Stomach (tissue), 9 donors: Measurements from ENCODE around the gene CFAP52. TPM values are rescaled to one million over a fixed set of nuclear protein-coding genes. Genes with fewer than 3 reads are reported as not detected.

Experiments
- DNase-seq, 2 donors: peaks; one replicate each; pipeline versions ENCODE4 v3.0.0 to v3.0.0-alpha.2; 2013 to 2019
- H3K27ac ChIP-seq, 5 donors: fragments of 200-600 bp in 4 of 5; sonication (generic) in 4 of 5; one replicate each; pipeline ENCODE4 v1.5.1; 2013 to 2019; ENCODE audit warnings: mild to moderate bottlenecking in 1 of 5, moderate library complexity in 1 of 5
- H3K27me3 ChIP-seq, 3 donors: fragments of 200-600 bp; sonication (generic); one replicate each; pipeline ENCODE4 v1.5.1; 2017 to 2019; ENCODE audit warnings: mixed run types in 1 of 3
- H3K36me3 ChIP-seq, 4 donors: fragments of 200-600 bp; sonication (generic); 1 replicate in 3 of 4; 2 replicates in 1 of 4; pipeline ENCODE4 v1.5.1; 2016 to 2019
- H3K4me1 ChIP-seq, 4 donors: fragments of 200-600 bp; sonication (generic); one replicate each; pipeline ENCODE4 v1.5.1; 2016 to 2019
- H3K4me3 ChIP-seq, 4 donors: fragments of 200-600 bp; sonication (generic) in 3 of 4; one replicate each; pipeline ENCODE4 v1.5.1; 2016 to 2019; ENCODE audit warnings: mild to moderate bottlenecking in 1 of 4
- H3K9me3 ChIP-seq, 4 donors: fragments of 200-600 bp; sonication (generic); one replicate each; pipeline ENCODE4 v1.5.1; 2016 to 2019
- CTCF ChIP-seq, 7 experiments: fragments of 450-650 bp in 4 of 7; fragments of 200-600 bp in 3 of 7; sonication (generic) in 3 of 7; IDR thresholded peaks; one replicate each; pipeline ENCODE4 v1.5.1; 2016 to 2019; ENCODE audit warnings: antibody characterized with exemption in 7 of 7, control low read depth in 2 of 7, mild to moderate bottlenecking in 1 of 7
- EP300 ChIP-seq: sonication (generic); formaldehyde crosslinking; IDR thresholded peaks from one replicate; pipeline ENCODE4 v1.6.1; 2017; ENCODE audit warnings: antibody characterized with exemption
- POLR2A ChIP-seq, 4 donors: fragments of 450-650 bp; IDR thresholded peaks; one replicate each; pipeline ENCODE4 v1.6.1; 2016; ENCODE audit warnings: antibody characterized with exemption in 4 of 4, control low read depth in 2 of 4, mild to moderate bottlenecking in 1 of 4, moderate library complexity in 1 of 4
- POLR2AphosphoS5 ChIP-seq, 3 donors: sonication (generic); formaldehyde crosslinking; IDR thresholded peaks; one replicate each; pipeline ENCODE4 v1.6.1; 2016; ENCODE audit warnings: antibody characterized with exemption in 3 of 3
- WGBS, 5 donors: extraction: QIAGEN DNeasy Blood & Tissue Kit in 3 of 5; methylation state at CpG; one replicate each; pipeline versions ENCODE4 v1.1.5 to v1.1.7; 2013 to 2018; 5-methylcytosine and 5-hydroxymethylcytosine counted together
- intact Hi-C: fragments of 100-400 bp; cut with DNase I; formaldehyde crosslinking; loops from one replicate; pipeline ENCODE4 v1.15.1; 2023; ENCODE audit warnings: low total_unique reads
- polyA plus RNA-seq, 3 donors: library from polyadenylated mRNA; stranded (reverse); fragments of 200-250 nt; gene quantifications; one replicate each; pipeline ENCODE4 v1.2.3, GENCODE V29; 2013
- total RNA-seq, 5 donors: library from RNA; depleted of rRNA; stranded (reverse); fragments of >200 nt; gene quantifications; one replicate each; pipeline versions ENCODE4 v1.1.0 to v1.2.3, GENCODE V29; 2014 to 2016
- donor health status: healthy with polysubstance abuse.
- donor health status: Bipolar disorder and iron deficiency.
- donor health status: healthy.

Gene CFAP52
- total and polyA plus RNA-seq, 8 donors = not detected

- Histone ChIP-seq H3K4me3 (no peak overlapping the region), H3K27me3 (peaks cover 0 to 26% (median 0%) of the 10 kb centered on the region in 3 donors), H3K4me1 (peaks cover 0 to 6% (median 0%) of the 10 kb centered on the region in 4 donors), H3K36me3 (no peaks in the 10 kb centered on the region), H3K9me3 (no peaks in the 10 kb centered on the region), H3K27ac (no peak overlapping the region)
- DNase-seq = no peak
- WGBS, 5 donors = 69 to 85% (median 78%) methylated on average over 5 of the region's 5 CpGs
- intact Hi-C loops = no loop called here
- TF ChIP-seq EP300 (no peak), POLR2AphosphoS5 (IDR thresholded peaks at IDR 0.05) (no peak), POLR2A (IDR thresholded peaks at IDR 0.05) (no peak), CTCF (IDR thresholded peaks at IDR 0.05) (no peak)
These were observed 90.1 kb downstream of the CFAP52 start for GRCh38 chr17:9666461-9667050.

GRCh38 chr17:9668517-9668916, 92.1 kb downstream of the CFAP52 start:
- no peak for TF ChIP-seq POLR2A (IDR thresholded peaks at IDR 0.05)
- TF ChIP-seq EP300 = no peak
- TF ChIP-seq POLR2AphosphoS5 (IDR thresholded peaks at IDR 0.05) = no peak
- no peak for TF ChIP-seq CTCF (IDR thresholded peaks at IDR 0.05)
- Histone ChIP-seq H3K36me3 (no peaks in the 10 kb centered on the region), H3K4me3 (no peak overlapping the region), H3K9me3 (no peaks in the 10 kb centered on the region), H3K27ac (no peak overlapping the region), H3K4me1 (peaks cover 0 to 6% (median 0%) of the 10 kb centered on the region in 4 donors), H3K27me3 (peaks cover 0 to 26% (median 0%) of the 10 kb centered on the region in 3 donors)
- 61 to 79% (median 74%) methylated on average over 6 of the region's 6 CpGs for WGBS, 5 donors
- intact Hi-C loops = no loop called here
- no peak for DNase-seq

GRCh38 chr17:9669551-9670008, 93.1 kb downstream of the CFAP52 start:
- intact Hi-C loops = no loop called here
- DNase-seq = peak; percentile 29 to 43

GRCh38 chr17:9670596-9670995, 94.2 kb downstream of the CFAP52 start:
- Histone ChIP-seq H3K27me3 (peaks cover 0 to 26% (median 0%) of the 10 kb centered on the region in 3 donors), H3K4me1 (peaks cover 0 to 6% (median 0%) of the 10 kb centered on the region in 4 donors), H3K4me3 (no peak overlapping the region), H3K27ac (no peak overlapping the region), H3K9me3 (no peaks in the 10 kb centered on the region), H3K36me3 (no peaks in the 10 kb centered on the region)
- WGBS, 5 donors = 82 to 91% (median 83%) methylated on average over 8 of the region's 8 CpGs
- intact Hi-C loops = no loop called here
- no peak for DNase-seq
- TF ChIP-seq POLR2A (IDR thresholded peaks at IDR 0.05) = no peak
- no peak for TF ChIP-seq EP300
- TF ChIP-seq POLR2AphosphoS5 (IDR thresholded peaks at IDR 0.05) = no peak
- no peak for TF ChIP-seq CTCF (IDR thresholded peaks at IDR 0.05)

More at GRCh38 chr17:9669551-9670008, 93.1 kb downstream of the CFAP52 start:
- H3K4me1 ChIP-seq = peaks cover 0 to 6% (median 0%) of the 10 kb centered on the region in 4 donors
- peaks cover 0 to 26% (median 0%) of the 10 kb centered on the region in 3 donors for H3K27me3 ChIP-seq
- no peaks in the 10 kb centered on the region for H3K9me3 ChIP-seq
- H3K36me3 ChIP-seq = no peaks in the 10 kb centered on the region
- TF ChIP-seq POLR2AphosphoS5 (IDR thresholded peaks at IDR 0.05) (no peak), CTCF (IDR thresholded peaks at IDR 0.05) (no peak), POLR2A (IDR thresholded peaks at IDR 0.05) (no peak), EP300 (no peak)
- H3K4me3 ChIP-seq = no peak overlapping the region
- H3K27ac ChIP-seq = peak overlapping the region in 1 of 5 donors; percentile 13
- WGBS, 5 donors = 39 to 66% (median 56%) methylated on average over 6 of the region's 6 CpGs
